ENCODE measurements around the gene QRSL1.

Gene QRSL1

DNA sequence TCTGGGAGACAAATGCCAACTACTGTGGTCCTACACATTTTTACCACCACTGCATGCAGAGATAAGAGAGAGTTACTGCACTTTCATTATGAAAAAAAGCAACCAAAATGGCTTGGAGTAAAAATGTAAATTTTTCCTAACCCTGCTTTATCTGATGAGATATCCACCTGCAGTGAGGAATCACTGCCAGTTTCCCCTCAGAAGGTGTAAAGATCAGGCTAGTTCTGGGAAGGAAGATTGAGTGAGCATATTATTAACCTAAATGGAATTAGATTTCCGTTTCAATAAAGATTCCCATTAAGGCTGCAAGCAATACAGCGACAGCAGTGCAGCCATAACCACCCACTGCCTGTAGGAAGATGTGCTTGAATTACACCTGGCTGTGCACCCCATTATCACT, 84.9 kb downstream of the QRSL1 start:
- Histone ChIP-seq H3K27ac (no peak overlapping the region), H3K27me3 (no peaks in the 10 kb centered on the region), H3K36me3 (no peaks in the 10 kb centered on the region), H3K4me3 (ENCODE audit: low read depth in 1 of 2, low read length in 1 of 2) (no peak overlapping the region), H3K9me3 (no peaks in the 10 kb centered on the region), H3K4me1 (ENCODE audit: control insufficient read depth in 1 of 2, insufficient read depth in 1 of 2, low read depth in 1 of 2, low read length in 1 of 2) (peaks cover 10 to 12% of the 10 kb centered on the region in 2 experiments)
- TF ChIP-seq, protein P1, sequence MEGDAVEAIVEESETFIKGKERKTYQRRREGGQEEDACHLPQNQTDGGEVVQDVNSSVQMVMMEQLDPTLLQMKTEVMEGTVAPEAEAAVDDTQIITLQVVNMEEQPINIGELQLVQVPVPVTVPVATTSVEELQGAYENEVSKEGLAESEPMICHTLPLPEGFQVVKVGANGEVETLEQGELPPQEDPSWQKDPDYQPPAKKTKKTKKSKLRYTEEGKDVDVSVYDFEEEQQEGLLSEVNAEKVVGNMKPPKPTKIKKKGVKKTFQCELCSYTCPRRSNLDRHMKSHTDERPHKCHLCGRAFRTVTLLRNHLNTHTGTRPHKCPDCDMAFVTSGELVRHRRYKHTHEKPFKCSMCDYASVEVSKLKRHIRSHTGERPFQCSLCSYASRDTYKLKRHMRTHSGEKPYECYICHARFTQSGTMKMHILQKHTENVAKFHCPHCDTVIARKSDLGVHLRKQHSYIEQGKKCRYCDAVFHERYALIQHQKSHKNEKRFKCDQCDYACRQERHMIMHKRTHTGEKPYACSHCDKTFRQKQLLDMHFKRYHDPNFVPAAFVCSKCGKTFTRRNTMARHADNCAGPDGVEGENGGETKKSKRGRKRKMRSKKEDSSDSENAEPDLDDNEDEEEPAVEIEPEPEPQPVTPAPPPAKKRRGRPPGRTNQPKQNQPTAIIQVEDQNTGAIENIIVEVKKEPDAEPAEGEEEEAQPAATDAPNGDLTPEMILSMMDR (IDR thresholded peaks at IDR 0.05) = no peak

DNA sequence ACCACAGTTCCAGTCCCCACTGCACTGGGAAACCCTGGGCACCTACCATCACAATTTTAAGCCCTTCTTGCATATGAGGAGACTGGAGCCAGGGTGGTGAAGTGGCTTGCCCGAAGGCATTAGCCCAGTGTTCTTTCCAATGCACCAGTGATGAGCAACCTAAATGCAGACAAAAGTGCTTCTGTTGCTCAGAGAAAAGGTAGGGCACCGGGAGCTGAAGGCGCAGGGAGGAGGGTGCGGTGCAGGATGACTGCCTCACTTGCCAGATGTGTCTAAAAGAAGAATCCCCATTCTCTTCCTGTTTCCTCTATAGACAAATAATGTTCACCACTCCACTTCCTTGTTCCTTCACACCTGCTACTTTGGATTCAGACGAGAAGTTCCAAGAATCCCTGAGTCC, 86.5 kb downstream of the QRSL1 start:
- Histone ChIP-seq H3K4me1 (ENCODE audit: control insufficient read depth in 1 of 2, insufficient read depth in 1 of 2, low read depth in 1 of 2, low read length in 1 of 2) (peaks cover under 1% of the 10 kb centered on the region in 2 experiments), H3K27me3 (no peaks in the 10 kb centered on the region), H3K27ac (no peak overlapping the region), H3K36me3 (no peaks in the 10 kb centered on the region), H3K9me3 (no peaks in the 10 kb centered on the region), H3K4me3 (ENCODE audit: low read depth in 1 of 2, low read length in 1 of 2) (no peak overlapping the region)
- TF ChIP-seq, protein P1 (IDR thresholded peaks at IDR 0.05) = no peak

DNA sequence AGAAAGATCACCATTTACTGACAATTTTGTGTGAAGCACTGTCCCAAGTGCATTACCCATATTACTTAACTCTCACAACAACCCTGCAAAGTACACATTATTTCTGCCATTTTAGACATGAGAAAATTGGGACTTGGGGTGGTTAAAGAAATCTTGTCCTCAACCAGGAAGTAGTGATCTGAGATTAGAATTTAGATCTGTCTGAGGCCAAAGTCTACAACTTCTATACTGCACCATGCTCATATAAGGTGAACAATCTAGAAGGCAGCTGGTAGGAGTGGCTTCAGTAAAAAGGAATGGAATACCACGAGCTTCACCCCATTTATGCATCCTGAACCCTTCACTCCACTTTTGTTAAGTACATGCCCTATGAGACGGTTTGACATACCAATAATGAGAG, 87.6 kb downstream of the QRSL1 start:
- Histone ChIP-seq H3K27ac (no peak overlapping the region), H3K4me3 (ENCODE audit: low read depth in 1 of 2, low read length in 1 of 2) (no peak overlapping the region), H3K36me3 (no peaks in the 10 kb centered on the region), H3K9me3 (no peaks in the 10 kb centered on the region), H3K4me1 (ENCODE audit: control insufficient read depth in 1 of 2, insufficient read depth in 1 of 2, low read depth in 1 of 2, low read length in 1 of 2) (no peaks in the 10 kb centered on the region), H3K27me3 (no peaks in the 10 kb centered on the region)
- TF ChIP-seq, protein P1 (IDR thresholded peaks at IDR 0.05) = no peak

Data from neutrophil (primary cell).